GM19035 (cell line): ENCODE results near the gene CERS1.

Experiments used
- ATAC-seq: cut with Tn5 transposase; IDR thresholded peaks from one replicate; pipeline ENCODE4 v1.9.1; 2021; ENCODE audit not compliant: unreplicated experiment

Gene CERS1

GRCh38 chr19:18871543-18871942, 24.4 kb downstream of the CERS1 start:
- no peak for ATAC-seq

DNA sequence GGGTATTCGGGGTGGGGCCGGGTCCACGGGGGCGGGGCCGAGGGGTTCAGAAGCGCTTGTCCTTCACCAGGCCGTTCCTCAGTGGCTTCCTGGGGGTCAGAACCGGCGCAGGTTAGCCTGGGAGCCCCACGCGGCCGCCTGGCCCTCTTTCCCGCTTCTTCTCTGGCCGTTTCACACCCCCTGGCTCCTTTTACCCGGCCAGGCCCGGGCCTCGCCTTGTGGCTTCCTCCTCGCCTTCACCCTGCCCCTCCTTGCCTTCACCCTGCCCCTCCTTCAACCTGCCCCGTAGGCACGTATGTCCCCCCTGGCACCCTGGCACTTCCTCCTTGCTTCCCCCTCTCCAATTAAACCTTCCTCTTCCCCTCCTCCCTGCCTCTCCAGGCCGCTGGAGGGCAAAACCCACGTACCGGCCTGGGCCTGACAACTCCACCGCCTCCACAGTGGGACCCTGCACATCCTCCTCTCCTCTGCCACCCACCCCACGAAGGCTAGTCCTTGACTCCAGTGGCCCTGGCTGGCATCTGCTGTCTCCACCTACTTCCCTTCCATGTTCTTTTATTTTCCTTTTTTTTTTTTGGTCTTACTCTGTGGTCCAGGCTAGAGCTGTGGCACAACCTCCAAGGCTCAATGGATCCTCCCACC, 25.3 kb downstream of the CERS1 start:
- ATAC-seq, result no peak

DNA sequence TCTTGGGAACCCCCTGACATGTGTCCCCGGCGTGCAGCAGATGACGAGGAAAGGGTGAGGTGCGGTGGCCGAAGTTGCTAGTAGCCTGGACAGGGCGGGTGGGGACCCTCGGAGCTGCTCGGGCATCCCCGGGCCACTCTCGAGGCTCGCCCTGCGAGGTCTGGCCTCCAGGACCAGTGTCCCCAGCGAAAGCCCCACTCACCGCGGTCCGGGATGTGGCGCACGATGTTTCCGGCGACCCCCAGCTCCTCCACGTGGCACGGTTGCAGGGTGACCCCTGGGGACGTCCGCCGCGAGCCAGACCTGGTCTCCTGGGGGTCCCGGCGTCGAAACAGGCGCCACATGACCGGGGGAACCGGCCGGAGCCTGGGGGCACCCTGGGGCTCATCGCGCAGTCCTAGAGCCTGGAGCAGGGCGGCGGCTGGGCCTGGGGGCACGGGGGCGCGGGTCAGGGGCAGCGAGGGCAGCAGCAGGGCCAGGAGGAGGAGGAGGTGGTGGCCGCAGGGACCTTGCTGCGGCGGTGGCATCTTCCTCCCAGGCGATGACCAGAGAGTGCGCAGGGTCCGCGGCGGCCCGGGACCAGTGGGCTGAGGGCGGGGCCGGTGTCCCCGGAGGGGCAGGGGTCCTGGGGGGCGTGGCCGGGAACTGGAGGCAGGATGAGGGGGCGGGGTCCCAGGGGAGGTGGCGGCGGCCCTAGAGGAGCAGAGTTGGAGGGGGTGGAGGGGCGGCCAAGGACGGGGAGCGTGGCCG, 26.0 kb downstream of the CERS1 start:
- no peak for ATAC-seq

GRCh38 chr19:18869023-18869618, 26.8 kb downstream of the CERS1 start:
- ATAC-seq, result no peak

DNA sequence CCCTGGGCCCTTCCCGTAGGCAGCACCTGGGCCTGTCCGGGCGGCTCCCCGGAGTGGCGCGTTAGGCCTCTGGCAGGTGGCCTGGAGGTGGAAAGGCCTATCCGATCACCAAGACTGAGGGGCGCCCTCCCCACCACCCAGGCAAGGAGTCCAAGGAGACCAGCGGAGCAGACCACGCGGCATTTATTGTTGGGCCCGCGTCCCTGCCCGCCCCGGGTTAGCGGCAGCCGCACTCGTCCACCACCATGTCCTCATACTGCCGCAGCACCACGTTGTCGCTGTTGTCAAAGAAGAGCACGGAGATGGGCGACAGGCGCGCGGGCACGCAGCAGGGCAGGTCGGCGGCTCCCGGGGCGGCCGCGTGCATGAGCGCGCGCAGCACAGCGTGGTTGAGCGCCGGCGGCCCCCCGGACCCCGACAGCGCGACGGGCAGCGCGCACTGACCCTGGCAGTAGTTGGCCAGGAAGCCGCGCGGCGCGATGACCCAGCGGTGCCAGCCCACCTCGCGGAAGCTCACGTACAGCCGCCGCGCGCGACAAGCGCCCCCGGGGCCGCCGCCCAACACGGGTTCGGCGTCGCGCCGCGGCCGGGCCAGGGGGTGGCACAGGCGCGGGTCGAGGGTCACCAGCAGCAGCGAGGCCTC, 27.5 kb downstream of the CERS1 start:
- ATAC-seq, result no peak

DNA sequence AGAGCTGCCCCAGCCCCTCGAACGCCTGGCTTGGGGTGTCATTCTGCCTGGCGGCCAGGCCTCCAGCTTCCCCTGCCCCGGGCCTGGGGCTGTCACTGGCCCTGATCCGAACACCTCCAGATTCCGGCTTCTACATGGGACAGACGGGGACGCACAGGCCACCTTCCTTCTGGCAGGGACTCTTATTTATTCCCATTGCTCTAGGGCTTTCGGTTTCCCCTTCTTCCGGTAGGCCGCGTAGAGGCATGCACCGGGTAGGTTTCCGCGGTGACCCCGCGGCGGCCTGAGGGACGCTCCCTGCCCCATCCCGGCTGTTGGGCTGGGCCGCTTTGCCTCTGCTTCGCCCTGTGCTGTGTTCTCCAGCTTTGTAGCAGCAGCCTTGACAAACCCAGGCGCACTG, 28.2 kb downstream of the CERS1 start:
- no peak for ATAC-seq

- no peak for ATAC-seq
These were observed 28.8 kb downstream of the CERS1 start for GRCh38 chr19:18867199-18867598.

GRCh38 chr19:18866800-18867123, 29.2 kb downstream of the CERS1 start:
- no peak for ATAC-seq

GRCh38 chr19:18865973-18866799, 29.8 kb downstream of the CERS1 start:
- no peak for ATAC-seq

DNA sequence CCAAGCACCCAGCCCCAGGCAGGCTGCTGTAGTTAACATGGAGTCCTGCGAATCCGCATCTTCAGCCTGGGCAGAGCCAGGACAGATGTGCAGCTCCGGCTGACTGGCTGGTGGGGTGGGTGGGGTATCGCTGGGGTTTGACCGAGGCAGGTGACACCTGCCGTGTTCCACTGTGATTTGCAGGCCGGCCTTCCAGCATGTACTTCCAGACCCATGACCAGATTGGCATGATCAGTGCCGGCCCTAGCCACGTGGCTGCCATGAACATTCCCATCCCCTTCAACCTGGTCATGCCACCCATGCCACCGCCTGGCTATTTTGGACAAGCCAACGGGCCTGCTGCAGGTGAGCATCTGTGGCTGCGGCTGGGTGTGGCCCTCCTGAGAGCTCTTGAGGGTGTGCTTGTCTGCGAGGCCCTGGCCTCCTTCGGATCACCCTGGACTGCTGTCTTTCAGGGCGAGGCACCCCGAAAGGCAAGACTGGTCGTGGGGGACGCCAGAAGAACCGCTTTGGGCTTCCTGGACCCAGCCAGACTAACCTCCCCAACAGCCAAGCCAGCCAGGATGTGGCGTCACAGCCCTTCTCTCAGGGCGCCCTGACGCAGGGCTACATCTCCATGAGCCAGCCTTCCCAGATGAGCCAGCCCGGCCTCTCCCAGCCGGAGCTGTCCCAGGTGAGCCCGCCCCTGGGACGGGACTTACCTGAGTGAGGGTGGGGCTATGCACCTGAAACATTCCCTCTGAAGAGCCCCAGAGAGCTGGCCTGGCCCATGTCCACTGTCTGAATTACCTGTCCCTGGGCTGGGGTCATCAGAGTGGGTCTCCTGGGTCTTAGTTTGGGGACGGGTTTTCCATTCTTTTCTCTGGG, 30.6 kb downstream of the CERS1 start:
- no peak for ATAC-seq

- no peak for ATAC-seq
These were observed 32.1 kb downstream of the CERS1 start for GRCh38 chr19:18863843-18864362.

DNA sequence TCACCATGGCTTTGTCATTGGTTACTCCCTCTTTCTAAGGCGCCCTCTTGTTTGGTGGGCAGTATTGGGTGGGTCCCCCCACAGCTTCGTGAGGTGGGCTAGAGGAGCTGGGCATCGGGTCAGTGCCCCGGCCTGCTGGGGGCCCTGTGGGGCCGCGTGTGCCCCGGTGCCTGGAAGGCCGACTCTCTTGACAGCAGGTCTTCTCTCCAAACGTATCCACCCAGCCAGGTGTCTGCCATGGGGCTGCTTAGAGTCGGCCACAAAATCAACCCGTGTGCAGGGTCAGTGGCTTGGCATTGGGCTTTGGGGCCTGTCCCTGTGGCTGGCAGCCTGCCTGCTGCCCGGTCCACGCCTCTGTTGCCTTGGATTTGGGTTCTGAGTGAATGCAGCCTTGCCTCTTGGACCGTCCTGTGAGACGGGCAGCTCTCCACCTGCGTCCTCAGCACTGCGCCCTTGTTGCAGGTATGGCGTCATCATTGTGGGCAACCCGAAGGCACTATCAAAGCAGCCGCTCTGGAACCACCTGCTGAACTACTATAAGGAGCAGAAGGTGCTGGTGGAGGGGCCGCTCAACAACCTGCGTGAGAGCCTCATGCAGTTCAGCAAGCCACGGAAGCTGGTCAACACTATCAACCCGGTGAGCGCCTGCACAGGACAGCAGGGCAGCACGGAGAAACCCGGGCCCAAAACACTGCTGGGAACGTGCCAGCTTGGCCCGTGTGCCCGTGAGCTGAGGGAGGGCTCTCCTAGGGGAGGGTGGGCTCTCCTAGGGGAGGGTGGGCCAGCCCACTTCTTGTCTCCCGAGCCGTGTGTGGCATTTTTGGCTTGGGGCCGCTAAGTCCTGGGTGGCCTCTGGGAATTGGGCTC, 32.7 kb downstream of the CERS1 start:
- no peak for ATAC-seq

DNA sequence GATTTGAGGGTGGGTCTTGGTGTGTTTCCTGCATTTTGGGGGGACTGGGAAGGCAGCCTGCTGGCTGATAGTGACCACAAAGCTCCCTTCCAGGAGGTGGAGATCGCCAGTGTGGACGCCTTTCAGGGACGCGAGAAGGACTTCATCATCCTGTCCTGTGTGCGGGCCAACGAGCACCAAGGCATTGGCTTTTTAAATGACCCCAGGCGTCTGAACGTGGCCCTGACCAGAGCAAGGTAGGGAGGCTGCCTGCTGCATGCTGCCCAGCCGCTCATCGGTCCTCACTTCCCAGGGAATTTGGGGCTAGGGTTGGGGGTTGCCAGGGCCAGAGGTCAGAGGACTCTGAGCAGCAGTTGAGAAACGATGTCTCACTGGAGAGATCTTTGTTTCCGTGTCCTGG, 34.0 kb downstream of the CERS1 start:
- no peak for ATAC-seq

GRCh38 chr19:18861235-18861634, 34.7 kb downstream of the CERS1 start:
- ATAC-seq, result no peak

- no peak for ATAC-seq
These were observed 35.2 kb downstream of the CERS1 start for GRCh38 chr19:18860725-18861124.

DNA sequence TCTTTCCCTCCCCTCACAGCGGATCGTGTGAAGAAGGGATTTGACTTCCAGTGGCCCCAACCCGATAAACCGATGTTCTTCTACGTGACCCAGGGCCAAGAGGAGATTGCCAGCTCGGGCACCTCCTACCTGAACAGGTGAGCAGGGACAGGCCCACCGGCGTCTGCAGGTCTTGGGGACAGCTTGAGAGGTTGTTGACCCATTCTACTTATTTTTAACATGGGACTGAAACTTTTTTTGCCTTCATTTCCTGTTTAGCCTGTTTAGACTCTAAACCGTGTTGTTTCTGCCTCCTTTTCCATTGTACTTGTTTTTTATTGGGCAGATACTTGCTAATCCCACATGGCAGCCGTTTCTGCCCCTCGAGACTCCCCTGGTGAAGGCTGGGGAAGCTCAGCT, 35.7 kb downstream of the CERS1 start:
- no peak for ATAC-seq

GRCh38 chr19:18859676-18860301, 36.2 kb downstream of the CERS1 start:
- ATAC-seq, result no peak

GRCh38 chr19:18858906-18859646, 36.9 kb downstream of the CERS1 start:
- no peak for ATAC-seq
